ENCODE measurements around the gene ATP5PD.

Gene ATP5PD

DNA sequence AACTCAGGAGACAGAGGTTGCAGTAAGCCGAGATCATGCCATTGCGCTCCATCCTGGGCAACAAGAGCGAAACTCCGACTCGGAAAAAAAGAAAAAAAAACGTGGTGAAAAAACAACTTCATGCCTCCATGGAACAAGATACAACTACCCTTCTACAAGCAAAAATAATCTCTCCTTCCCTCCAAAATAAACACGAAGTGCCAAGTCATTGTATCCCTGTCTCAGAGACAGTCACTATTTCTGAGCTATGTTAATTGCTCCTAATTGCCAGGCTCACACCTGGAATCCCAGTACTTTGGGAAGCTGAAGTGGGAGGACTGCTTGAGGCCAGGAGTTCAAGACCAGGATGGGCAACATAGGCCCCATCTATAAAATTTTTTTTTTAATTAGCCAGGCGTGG is 22.0 kb upstream of the ATP5PD start:
- TF ChIP-seq, protein P1, sequence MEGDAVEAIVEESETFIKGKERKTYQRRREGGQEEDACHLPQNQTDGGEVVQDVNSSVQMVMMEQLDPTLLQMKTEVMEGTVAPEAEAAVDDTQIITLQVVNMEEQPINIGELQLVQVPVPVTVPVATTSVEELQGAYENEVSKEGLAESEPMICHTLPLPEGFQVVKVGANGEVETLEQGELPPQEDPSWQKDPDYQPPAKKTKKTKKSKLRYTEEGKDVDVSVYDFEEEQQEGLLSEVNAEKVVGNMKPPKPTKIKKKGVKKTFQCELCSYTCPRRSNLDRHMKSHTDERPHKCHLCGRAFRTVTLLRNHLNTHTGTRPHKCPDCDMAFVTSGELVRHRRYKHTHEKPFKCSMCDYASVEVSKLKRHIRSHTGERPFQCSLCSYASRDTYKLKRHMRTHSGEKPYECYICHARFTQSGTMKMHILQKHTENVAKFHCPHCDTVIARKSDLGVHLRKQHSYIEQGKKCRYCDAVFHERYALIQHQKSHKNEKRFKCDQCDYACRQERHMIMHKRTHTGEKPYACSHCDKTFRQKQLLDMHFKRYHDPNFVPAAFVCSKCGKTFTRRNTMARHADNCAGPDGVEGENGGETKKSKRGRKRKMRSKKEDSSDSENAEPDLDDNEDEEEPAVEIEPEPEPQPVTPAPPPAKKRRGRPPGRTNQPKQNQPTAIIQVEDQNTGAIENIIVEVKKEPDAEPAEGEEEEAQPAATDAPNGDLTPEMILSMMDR (IDR thresholded peaks at IDR 0.05; ENCODE audit: borderline replicate concordance, control extremely low read depth, extremely low read depth, insufficient read depth, missing control alignments), result no peak

GRCh38 chr17:75067856-75068255 is 21.1 kb upstream of the ATP5PD start:
- TF ChIP-seq, protein P1 (IDR thresholded peaks at IDR 0.05; ENCODE audit: borderline replicate concordance, control extremely low read depth, extremely low read depth, insufficient read depth, missing control alignments), result no peak
- in situ Hi-C loops (cut with MboI; ENCODE audit: low sequenced_read_pairs, unreplicated experiment), result no loop called here
- no peak for DNase-seq (ENCODE audit: low spot score)

More for the DNA sequence above, 22.0 kb upstream of the ATP5PD start:
- in situ Hi-C loops (cut with MboI; ENCODE audit: low sequenced_read_pairs, unreplicated experiment), result no loop called here
- DNase-seq (ENCODE audit: low spot score), result no peak

- in situ Hi-C loops (cut with MboI; ENCODE audit: low sequenced_read_pairs, unreplicated experiment), result no loop called here
- TF ChIP-seq, protein P1 (IDR thresholded peaks at IDR 0.05; ENCODE audit: borderline replicate concordance, control extremely low read depth, extremely low read depth, insufficient read depth, missing control alignments), result no peak
- DNase-seq (ENCODE audit: low spot score), result peak; percentile 81
These were observed 18.9 kb upstream of the ATP5PD start for GRCh38 chr17:75065562-75066151.

GRCh38 chr17:75064867-75065561 is 18.2 kb upstream of the ATP5PD start:
- in situ Hi-C loops (cut with MboI; ENCODE audit: low sequenced_read_pairs, unreplicated experiment), result no loop called here
- peak; percentile 27 for DNase-seq (ENCODE audit: low spot score)
- TF ChIP-seq, protein P1 (IDR thresholded peaks at IDR 0.05; ENCODE audit: borderline replicate concordance, control extremely low read depth, extremely low read depth, insufficient read depth, missing control alignments), result no peak

DNA sequence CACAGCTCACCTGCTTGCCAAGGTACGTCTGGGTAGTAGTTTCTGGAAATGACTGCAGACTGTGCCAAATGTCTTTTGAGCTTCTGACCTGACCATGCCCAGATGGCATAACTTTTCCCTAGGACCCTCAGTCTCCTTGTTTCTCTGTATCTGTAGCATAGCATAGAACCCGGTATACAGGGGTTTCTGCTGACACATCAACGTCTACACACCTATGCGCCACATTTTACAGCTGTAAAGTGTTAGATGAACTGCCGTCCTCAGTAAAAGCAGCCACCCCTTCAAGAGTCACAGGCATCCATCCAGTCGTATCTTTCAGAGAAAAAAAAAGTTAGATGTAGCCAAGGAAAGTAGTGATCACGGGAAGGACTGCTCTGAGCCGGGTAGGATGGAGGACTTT is 17.7 kb upstream of the ATP5PD start:
- in situ Hi-C loops (cut with MboI; ENCODE audit: low sequenced_read_pairs, unreplicated experiment), result no loop called here
- no peak for DNase-seq (ENCODE audit: low spot score)
- TF ChIP-seq, protein P1 (IDR thresholded peaks at IDR 0.05; ENCODE audit: borderline replicate concordance, control extremely low read depth, extremely low read depth, insufficient read depth, missing control alignments), result no peak

DNA sequence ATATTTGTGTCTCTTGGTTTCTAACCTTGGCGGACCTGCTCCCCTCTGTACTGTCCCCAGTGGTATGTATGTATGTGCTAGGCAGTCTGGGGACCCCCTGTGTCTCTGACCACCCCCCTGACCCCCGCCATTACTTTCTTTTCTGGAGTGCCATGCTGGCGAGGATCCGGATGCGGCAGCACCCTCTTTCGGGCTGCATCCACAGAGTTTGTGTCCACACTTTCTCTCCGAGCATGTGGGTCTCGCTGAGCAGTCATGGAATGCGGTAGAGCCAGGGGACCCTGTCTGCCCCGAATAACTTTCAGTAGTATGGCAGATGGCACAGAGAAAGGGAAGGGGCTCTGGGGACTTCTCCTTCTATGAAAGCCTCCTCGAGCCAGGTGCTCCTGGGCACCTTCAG is 17.3 kb upstream of the ATP5PD start:
- TF ChIP-seq, protein P1 (IDR thresholded peaks at IDR 0.05; ENCODE audit: borderline replicate concordance, control extremely low read depth, extremely low read depth, insufficient read depth, missing control alignments), result no peak
- no peak for DNase-seq (ENCODE audit: low spot score)
- in situ Hi-C loops (cut with MboI; ENCODE audit: low sequenced_read_pairs, unreplicated experiment), result no loop called here
